K562 (cell line): ENCODE measurements around the gene VWA7. TPM values are rescaled to one million over a fixed set of nuclear protein-coding genes. Genes with fewer than 3 reads are reported as not detected.

Experiments
- BCLAF1 ChIP-seq, 2 experiments: fragments of 450-650 bp in 1 of 2; IDR thresholded peaks; 2 replicates each; pipeline ENCODE4 v1.6.1; 2011 to 2017; ENCODE audit warnings: low read depth in 2 of 2, antibody characterized with exemption in 1 of 2, borderline replicate concordance in 1 of 2, low read length in 1 of 2, mild to moderate bottlenecking in 1 of 2, mixed read lengths in 1 of 2; ENCODE audit not compliant: control insufficient read depth in 1 of 2
- CHCHD3 ChIP-seq: fragments of 250-450 bp; sonication (Bioruptor Pico); IDR thresholded peaks from 2 replicates; pipeline ENCODE4 v2.1.2; 2022; ENCODE audit warnings: mild to moderate bottlenecking
- DEAF1 ChIP-seq: fragments of 450-650 bp; formaldehyde crosslinking; IDR thresholded peaks from 2 replicates; pipeline ENCODE4 v1.4.0; 2020; ENCODE audit warnings: mild to moderate bottlenecking, moderate library complexity
- DNMT1 ChIP-seq: fragments of 450-650 bp; IDR thresholded peaks from 2 replicates; pipeline ENCODE4 v1.6.1; 2016; ENCODE audit warnings: antibody characterized with exemption, mild to moderate bottlenecking
- ELF4 ChIP-seq: fragments of 450-650 bp; formaldehyde crosslinking; IDR thresholded peaks from 2 replicates; pipeline ENCODE4 v1.4.0; 2022; ENCODE audit warnings: missing genetic modification characterization
- HEY1 ChIP-seq: fragments of 250-450 bp; sonication (Bioruptor Pico); IDR thresholded peaks from 2 replicates; pipeline ENCODE4 v1.5.0; 2020; ENCODE audit warnings: mild to moderate bottlenecking, moderate library complexity, borderline replicate concordance
- KDM1A ChIP-seq, 2 experiments: fragments of 450-650 bp; IDR thresholded peaks; 2 replicates each; pipeline ENCODE4 v1.6.1; 2016; ENCODE audit warnings: mild to moderate bottlenecking in 2 of 2
- POLR2AphosphoS2 ChIP-seq: IDR thresholded peaks from 2 replicates; pipeline ENCODE4 v1.6.1; 2012; ENCODE audit warnings: low read length, improper control_type of control experiment
- SRSF3 ChIP-seq: fragments of 200-400 bp; formaldehyde crosslinking; IDR thresholded peaks from 2 replicates; pipeline ENCODE4 v1.6.1; 2016; ENCODE audit warnings: mild to moderate bottlenecking, low read length, moderate library complexity; ENCODE audit not compliant: insufficient read depth
- ZFP1 ChIP-seq: fragments of 450-650 bp; formaldehyde crosslinking; IDR thresholded peaks from 2 replicates; pipeline ENCODE4 v1.4.0; 2020; ENCODE audit warnings: mild to moderate bottlenecking, mixed read lengths
- ZNF12 ChIP-seq: sonication (generic); formaldehyde crosslinking; IDR thresholded peaks from 2 replicates; pipeline ENCODE4 v1.4.0; 2020; ENCODE audit warnings: mild to moderate bottlenecking, missing genetic modification reagents
- ZNF224 ChIP-seq: sonication (generic); formaldehyde crosslinking; IDR thresholded peaks from 2 replicates; pipeline ENCODE4 v1.8.0; 2022; ENCODE audit warnings: mild to moderate bottlenecking, missing genetic modification reagents
- ZNF282 ChIP-seq: sonication (generic); formaldehyde crosslinking; IDR thresholded peaks from 2 replicates; pipeline ENCODE4 v1.8.1; 2023; ENCODE audit warnings: missing genetic modification reagents
- ZNF318 ChIP-seq, 2 experiments: fragments of 450-650 bp; IDR thresholded peaks; 2 replicates each; pipeline ENCODE4 v1.6.1; 2016; ENCODE audit warnings: mild to moderate bottlenecking in 2 of 2, borderline replicate concordance in 1 of 2, low read depth in 1 of 2, moderate library complexity in 1 of 2
- polyA plus RNA-seq, 8 experiments: library from polyadenylated mRNA; depleted of rRNA in 4 of 8; stranded (reverse) in 5 of 8; unstranded in 3 of 8; fragments of >200 nt; fragmentation: Nextera tagmentation in 2 of 8; fragmentation: Illumina TruSeq in 1 of 8; extraction: Ambion mirVana in 2 of 8; extraction: Trizol in 1 of 8; gene quantifications; 2 replicates each; pipeline versions ENCODE4 v1.2.1 to v1.2.3, GENCODE V29; 2011 to 2014; ENCODE audit warnings: inconsistent platforms in 1 of 8, missing spikeins in 1 of 8
- total RNA-seq, 7 experiments: library from RNA; depleted of rRNA in 6 of 7; stranded (reverse); fragments of >200 nt in 6 of 7; fragmentation: Illumina TruSeq in 2 of 7; extraction: Trizol in 2 of 7; gene quantifications; 2 replicates each; pipeline versions ENCODE4 v1.2.1 to v1.2.3, GENCODE V29; 2011 to 2021; ENCODE audit warnings: low replicate concordance in 1 of 7

VWA7 gene
- total and polyA plus RNA-seq, 9 of the 15 experiments (the other 6 are each of a cell fraction or from before 2014, with no cell fraction given), result 0.18 to 2.9 (median 0.95) TPM

- TF ChIP-seq ZNF318 (IDR thresholded peaks at IDR 0.05; ENCODE audit: borderline replicate concordance in 1 of 2, low read depth in 1 of 2) (no peak), ZNF12 (CRISPR knock-in tag) (peak; percentile 91), KDM1A (IDR thresholded peaks at IDR 0.05) (no peak), ELF4 (no peak; the same call in 1 of the 2 replicates), HEY1 (CRISPR knock-in tag) (no peak; the same call in 1 of the 2 replicates), CHCHD3 (CRISPR knock-in tag) (no peak), BCLAF1 (IDR thresholded peaks at IDR 0.05; ENCODE audit: borderline replicate concordance in 1 of 2, control insufficient read depth in 1 of 2, low read depth in 2 of 2, low read length in 1 of 2) (no peak), POLR2AphosphoS2 (peak; percentile 92; the same call in 1 of the 2 replicates), ZNF224 (CRISPR knock-in tag) (no peak), DNMT1 (peak; percentile 80; the same call in 1 of the 2 replicates), DEAF1 (peak; percentile 55; the same call in 1 of the 2 replicates), ZFP1 (CRISPR knock-in tag) (peak; percentile 55; the same call in 1 of the 2 replicates), SRSF3 (no peak), ZNF282 (CRISPR knock-in tag) (no peak)
Observed at GRCh38 chr6:31806470-31807272, 29.5 kb upstream of the VWA7 start, which contains the start of gene LSM2 (continued).
